ENCODE measurements around the gene SERPINB12.

Gene SERPINB12, protein sequence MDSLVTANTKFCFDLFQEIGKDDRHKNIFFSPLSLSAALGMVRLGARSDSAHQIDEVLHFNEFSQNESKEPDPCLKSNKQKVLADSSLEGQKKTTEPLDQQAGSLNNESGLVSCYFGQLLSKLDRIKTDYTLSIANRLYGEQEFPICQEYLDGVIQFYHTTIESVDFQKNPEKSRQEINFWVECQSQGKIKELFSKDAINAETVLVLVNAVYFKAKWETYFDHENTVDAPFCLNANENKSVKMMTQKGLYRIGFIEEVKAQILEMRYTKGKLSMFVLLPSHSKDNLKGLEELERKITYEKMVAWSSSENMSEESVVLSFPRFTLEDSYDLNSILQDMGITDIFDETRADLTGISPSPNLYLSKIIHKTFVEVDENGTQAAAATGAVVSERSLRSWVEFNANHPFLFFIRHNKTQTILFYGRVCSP

GRCh38 chr18:63542069-63542468, at the start of gene SERPINB12:
Gene SERPINB12 (plus strand): TSS chr18:63542369. CDS start chr18:63556160, 13,791 bp downstream.
- DNase-seq = no peak

DNA sequence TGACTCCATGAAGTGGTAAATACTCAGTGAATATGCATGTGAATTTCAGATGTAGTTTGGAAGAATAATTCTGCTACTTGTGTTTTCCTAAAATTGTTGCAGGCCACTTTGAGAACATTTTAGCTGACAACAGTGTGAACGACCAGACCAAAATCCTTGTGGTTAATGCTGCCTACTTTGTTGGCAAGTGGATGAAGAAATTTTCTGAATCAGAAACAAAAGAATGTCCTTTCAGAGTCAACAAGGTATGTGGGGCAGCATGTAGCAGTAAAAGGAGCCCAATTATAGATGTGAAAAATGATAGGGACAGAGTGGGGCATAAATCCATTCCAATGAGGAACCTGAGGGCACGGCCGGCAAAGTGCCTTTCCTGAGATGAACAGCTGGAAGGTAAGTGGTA, 49.3 kb upstream of the SERPINB12 start:
- DNase-seq = no peak

- no peak for DNase-seq
These were observed 46.5 kb upstream of the SERPINB12 start for GRCh38 chr18:63495675-63496074.

- DNase-seq = peak; percentile 2
These were observed 36.4 kb upstream of the SERPINB12 start for GRCh38 chr18:63505566-63506335.

GRCh38 chr18:63506336-63506646, 35.9 kb upstream of the SERPINB12 start:
- no peak for DNase-seq

DNA sequence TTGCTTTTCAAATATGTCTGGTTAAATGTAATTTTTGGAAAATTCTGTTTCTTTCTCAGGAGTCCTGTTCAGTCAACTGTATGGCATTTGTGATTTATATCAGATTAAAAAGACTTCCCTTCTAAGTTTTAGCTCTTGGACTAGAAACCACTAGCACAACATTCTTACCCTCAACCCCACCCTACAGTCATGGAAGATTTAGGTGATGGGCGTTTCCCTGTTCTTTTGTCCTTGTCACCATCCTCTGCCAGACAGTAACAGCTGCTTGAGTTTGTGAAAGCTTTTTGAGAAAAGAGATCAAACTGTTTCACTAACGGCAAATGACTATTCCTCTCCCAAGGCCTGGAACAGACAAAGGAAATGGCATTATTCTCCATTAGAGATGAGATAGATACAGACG, 33.6 kb upstream of the SERPINB12 start:
- no peak for DNase-seq

DNA sequence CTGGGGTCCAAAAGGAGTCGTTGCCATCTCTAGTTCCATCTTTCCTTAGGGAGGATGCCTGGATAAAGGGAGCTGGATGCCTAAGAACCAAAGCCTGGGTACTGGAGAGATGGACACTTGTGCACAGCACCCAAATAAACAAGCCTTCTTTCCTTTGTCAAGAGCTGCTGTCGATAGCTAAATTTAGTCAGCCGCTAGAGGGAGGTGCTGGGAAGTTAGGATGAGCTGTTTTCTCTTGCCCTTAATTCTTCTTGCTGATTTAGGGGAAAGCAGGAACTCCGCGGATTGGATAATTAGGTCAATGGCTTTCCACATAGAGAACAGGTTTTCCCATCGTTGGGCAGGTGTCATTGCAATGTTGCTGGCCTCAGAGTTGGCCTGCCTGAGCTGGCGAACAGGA, 30.9 kb upstream of the SERPINB12 start:
- DNase-seq = no peak

- no peak for DNase-seq
These were observed 27.8 kb upstream of the SERPINB12 start for GRCh38 chr18:63514326-63514725.

DNA sequence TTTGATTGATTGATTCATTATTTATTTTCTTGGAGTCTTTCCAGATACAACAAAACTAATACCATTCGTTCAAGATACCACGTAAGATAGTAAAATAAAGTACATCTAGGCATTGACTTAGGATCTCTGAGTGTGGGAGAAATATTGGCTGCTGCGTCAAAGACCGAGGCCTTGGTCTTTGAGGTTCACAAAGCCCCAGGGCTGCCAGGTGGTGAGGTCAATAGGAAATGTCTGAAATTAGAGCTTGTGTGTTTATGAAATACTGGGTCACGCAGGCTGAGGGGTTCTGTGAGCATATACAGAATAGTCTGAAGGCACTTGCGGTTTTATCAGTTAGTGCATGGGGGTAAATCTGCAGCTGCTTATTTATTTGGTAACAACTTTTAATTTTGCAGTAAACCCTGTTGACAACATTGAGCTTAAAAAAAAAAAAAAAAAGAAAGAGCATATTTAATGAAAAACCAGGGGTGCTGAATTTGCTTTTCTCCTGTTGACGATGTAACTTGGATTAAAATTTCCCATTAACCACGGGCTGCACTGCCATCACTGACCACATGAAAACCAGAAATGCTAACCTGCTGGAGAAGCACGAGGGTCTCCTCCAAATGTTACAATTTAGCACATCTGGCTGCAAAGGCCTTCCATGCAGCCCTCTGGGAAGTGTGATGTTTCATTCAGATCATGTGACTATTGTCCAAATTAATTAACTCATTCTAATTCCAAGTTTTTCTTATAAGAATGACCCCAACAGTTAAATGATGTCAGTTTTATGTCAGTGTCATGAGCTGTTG, 27.1 kb upstream of the SERPINB12 start:
- no peak for DNase-seq

DNA sequence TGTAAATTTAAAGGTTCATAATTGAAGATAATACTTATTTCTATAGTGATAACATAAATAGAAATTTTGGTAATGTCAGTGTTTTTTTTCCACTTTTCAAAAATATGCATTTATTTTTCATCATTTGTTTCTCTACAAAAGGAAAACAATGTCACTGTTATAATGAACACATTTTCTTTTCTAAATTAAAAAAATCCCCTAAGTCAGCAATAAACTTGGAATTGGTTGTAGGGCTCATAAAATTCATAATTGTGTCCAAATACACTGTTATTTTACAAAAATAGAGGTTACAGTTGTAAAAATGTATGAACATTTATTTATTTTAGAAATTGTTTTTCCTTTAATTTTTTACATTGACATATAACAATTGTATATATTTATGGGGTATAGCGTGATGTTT, 26.4 kb upstream of the SERPINB12 start:
- DNase-seq = no peak

DNA sequence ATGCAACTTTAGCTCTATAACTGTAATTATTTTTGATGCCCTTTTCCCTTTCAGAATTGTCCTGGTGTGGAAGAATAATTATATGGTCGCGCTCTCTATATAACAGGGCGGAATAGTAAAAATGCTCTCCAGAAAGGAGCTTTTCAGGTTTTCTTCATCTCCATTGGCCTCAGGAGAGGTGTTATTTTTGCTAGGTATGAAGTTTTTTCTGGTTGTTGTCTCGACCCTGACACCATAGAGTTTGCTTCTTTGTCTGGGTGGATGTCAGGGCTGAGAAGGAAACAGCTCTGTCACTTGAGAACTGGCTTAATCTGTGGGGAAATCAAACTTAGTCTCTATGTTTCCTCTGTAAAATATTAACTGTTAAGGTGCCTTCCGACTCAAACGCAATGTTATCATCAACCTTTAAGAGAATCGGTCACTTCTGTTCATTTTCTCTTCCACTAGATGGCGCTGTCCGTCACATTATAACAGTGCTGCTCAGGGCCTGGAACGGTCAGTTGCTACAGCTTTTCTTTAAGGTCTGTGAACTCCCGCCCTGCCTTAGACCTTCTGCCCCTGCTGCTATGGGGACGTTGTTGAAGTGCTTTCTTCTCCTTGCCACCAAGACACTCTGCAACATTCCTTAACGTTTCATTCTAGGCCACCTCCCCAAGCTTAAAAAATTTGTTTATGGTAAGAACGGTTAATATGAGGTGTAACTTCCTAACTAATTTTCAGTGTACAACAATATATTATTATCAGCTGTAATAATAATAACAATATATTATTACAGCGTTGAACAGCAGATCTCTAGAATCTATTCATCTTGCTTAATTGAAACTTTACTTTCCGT, 23.8 kb upstream of the SERPINB12 start:
- DNase-seq = peak; percentile 36

- DNase-seq = no peak
These were observed 22.0 kb upstream of the SERPINB12 start for GRCh38 chr18:63520053-63520685.

DNA sequence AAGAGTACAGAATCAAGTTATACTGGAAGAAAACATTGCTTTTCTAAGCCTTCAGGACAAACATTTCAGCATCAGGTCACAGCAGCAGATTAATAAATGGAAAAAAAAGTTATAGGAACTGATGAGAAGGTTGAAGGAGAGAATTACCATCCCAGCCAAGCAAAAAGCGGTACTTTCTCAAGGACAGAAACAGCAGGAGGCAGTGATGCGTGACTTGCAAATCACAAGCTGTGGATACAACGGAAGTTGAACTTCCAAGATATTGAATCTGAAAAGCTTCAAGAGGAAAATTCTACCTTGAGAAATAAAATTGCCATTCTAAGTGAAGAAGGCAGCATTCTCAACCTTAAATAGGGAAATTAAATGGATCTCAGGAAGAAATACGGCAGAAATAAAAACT, 18.5 kb upstream of the SERPINB12 start:
- DNase-seq = no peak

DNA sequence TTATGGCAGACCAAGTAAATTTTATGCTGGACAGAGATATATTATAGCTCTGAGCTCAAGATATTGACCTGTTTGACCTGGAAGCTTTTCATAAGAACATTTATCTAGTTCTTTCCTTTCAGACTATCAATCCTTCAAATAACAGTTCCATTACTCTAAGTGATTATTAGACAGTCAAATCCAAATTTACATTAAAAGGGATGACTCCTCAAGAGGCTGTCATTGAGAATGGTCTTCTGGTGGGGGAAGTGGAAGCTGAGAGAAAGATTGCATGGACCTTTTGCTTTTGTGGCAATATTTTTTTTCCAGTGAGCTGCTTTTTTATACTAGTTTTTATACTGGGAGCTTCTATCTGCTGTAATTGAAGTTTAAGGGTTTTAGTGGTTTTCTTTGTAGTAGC, 14.9 kb upstream of the SERPINB12 start:
- DNase-seq = no peak

DNA sequence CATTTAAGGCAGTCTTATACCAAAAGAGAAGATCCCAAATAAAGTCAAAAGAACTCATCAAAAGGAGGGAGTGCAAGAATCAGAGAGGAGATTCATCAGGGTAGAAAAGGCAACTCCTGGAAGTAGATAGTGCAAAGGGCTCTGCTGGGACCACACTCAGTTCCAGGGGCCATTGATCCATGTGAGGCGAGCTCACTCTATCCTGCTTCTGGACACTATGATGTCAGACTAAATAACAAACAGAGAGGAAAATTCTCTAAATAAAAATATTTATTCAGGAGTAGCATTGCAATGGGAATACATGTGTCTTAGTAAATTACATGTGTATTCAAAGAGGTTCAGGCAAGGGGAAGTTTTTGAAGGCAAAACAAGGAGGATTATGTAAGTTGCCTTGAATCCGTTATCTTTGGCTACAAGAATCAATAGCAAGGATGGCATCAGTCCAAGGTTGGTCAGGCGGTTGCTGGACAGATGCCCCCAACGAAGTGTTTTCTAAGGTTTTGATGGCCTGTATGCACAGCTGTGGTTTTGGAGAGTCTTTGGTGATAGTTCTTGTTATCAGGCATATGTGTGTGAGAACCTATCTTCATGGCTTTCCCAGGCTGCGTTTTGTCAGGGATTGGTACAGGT, 13.2 kb upstream of the SERPINB12 start:
- no peak for DNase-seq

DNA sequence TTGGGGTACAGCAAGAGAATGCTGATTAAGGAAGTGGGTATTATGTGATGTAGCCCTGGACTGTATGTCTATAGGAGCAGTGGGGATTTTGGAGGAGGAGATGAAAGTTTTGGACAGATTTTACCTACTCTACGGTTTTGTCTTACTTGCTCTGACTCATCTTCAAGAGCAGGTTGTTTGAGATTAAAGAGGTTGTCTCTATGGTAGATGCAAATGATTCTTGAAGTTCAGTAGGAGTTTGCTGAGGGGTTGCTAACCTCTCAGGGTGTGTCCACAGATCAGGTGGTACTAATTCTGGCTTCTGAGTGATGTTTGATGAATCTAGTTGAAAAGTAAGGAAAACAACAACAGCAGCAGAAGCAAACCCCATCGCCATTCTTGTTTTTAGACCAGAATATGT, 9.7 kb upstream of the SERPINB12 start:
- no peak for DNase-seq

- no peak for DNase-seq
These were observed 7.6 kb upstream of the SERPINB12 start for GRCh38 chr18:63534615-63535014.

GRCh38 chr18:63539904-63540510, 2.2 kb upstream of the SERPINB12 start:
- DNase-seq = no peak

DNA sequence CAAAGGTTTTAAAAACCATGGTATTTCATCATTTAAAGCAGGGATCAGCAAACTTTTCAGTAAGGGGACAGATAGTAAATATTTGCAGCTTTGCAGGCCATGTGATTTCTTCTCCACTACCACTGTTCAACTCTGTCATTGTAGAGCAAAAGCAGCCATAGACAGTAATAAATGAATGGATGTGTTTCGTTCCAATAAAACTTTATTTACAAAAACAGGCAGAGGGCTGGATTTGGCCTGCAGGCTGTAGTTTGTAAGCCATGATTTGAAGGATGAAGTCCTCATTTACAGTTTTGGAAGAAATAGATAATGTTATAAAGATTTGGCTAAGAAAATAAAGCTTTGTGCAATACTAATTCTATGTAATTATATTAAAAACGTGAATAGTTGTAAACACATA, 1.8 kb downstream of the SERPINB12 start:
- no peak for DNase-seq

GRCh38 chr18:63545000-63545399, 2.8 kb downstream of the SERPINB12 start:
- no peak for DNase-seq

DNA sequence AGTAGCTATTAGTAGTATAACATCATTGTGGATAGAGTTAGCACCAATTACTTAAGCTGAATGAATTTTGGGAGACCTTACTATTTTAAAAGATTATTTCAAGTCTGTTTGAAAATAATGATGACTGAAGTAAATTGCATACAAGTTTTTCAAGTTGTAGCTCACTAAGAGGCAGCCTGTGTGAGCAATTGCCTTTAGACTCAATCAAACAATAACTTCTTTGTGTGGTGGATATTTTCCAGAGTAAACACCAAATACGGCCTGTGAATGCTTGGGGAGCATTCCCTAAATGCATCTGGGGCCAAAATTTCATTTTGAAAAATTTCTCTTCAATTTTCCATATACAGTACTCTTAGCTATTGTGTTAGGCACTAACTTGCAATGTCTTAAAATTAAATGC, 7.9 kb downstream of the SERPINB12 start:
- DNase-seq = no peak
